NCI-H1417 (cell line): ENCODE data around the gene MICB.
"Not testable (repeated sequence)": the region's sequence is repeated elsewhere in the genome, so short reads cannot be mapped to it uniquely, and the experiment has no call there.

ENCODE experiments used
- DNase-seq, 3 experiments: peaks; one replicate each; lab custom pipeline; 2025; lab: John Stamatoyannopoulos, UW

MICB gene

GRCh38 chr6:31509036-31509435 is 11.1 kb downstream of the MICB start:
- DNase-seq = not testable (repeated sequence)

- no peak for DNase-seq
Observed at GRCh38 chr6:31510007-31510406, 12.1 kb downstream of the MICB start.

GRCh38 chr6:31513456-31514165 is 15.7 kb downstream of the MICB start:
- DNase-seq = no peak

- DNase-seq = peak in 1 of 3 experiments; percentile 27
Observed at GRCh38 chr6:31521835-31522234, 23.9 kb downstream of the MICB start.

GRCh38 chr6:31525553-31525931 is 27.6 kb downstream of the MICB start:
- no peak for DNase-seq

- DNase-seq = no peak
Observed at GRCh38 chr6:31525932-31526591, 28.1 kb downstream of the MICB start.

- DNase-seq = peak in 1 of 3 experiments; percentile 3
Observed at GRCh38 chr6:31528307-31528777, 30.4 kb downstream of the MICB start.

- DNase-seq = no peak
Observed at GRCh38 chr6:31528821-31529328, 30.9 kb downstream of the MICB start, which contains the start of gene MCCD1. Gene MCCD1 (plus strand): TSS chr6:31528962. CDS start chr6:31529015, 53 bp downstream.

- DNase-seq = peak in 1 of 3 experiments; percentile 30
Observed at GRCh38 chr6:31529329-31530150, 31.6 kb downstream of the MICB start.

- peak in 1 of 3 experiments; percentile 7 for DNase-seq
Observed at GRCh38 chr6:31530659-31531058, 32.7 kb downstream of the MICB start.

- no peak for DNase-seq
Observed at GRCh38 chr6:31531162-31531561, 33.2 kb downstream of the MICB start.

- no peak for DNase-seq
Observed at GRCh38 chr6:31531771-31532643, 34.1 kb downstream of the MICB start.

- no peak for DNase-seq
Observed at GRCh38 chr6:31532644-31533454, 34.9 kb downstream of the MICB start.

GRCh38 chr6:31533455-31533841 is 35.5 kb downstream of the MICB start:
- DNase-seq = no peak

- no peak for DNase-seq
Observed at GRCh38 chr6:31534011-31534410, 36.1 kb downstream of the MICB start.

GRCh38 chr6:31534521-31535040 is 36.6 kb downstream of the MICB start:
- DNase-seq = no peak

- DNase-seq = no peak
Observed at GRCh38 chr6:31535538-31536324, 37.8 kb downstream of the MICB start.

GRCh38 chr6:31538805-31539400 is 41.0 kb downstream of the MICB start:
- DNase-seq = no peak

- no peak for DNase-seq
Observed at GRCh38 chr6:31540640-31541039, 42.7 kb downstream of the MICB start.
